ENCODE results near the gene ZNF18. TPM values are rescaled to one million over a fixed set of nuclear protein-coding genes. Genes with fewer than 3 reads are reported as not detected.

ZNF18 gene, protein sequence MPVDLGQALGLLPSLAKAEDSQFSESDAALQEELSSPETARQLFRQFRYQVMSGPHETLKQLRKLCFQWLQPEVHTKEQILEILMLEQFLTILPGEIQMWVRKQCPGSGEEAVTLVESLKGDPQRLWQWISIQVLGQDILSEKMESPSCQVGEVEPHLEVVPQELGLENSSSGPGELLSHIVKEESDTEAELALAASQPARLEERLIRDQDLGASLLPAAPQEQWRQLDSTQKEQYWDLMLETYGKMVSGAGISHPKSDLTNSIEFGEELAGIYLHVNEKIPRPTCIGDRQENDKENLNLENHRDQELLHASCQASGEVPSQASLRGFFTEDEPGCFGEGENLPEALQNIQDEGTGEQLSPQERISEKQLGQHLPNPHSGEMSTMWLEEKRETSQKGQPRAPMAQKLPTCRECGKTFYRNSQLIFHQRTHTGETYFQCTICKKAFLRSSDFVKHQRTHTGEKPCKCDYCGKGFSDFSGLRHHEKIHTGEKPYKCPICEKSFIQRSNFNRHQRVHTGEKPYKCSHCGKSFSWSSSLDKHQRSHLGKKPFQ
- total RNA-seq (2022; extraction: Qiagen RNA extraction; ENCODE audit: low read depth): 4.0 to 5.7 TPM (median 4.9 TPM) in 5 replicates

DNA sequence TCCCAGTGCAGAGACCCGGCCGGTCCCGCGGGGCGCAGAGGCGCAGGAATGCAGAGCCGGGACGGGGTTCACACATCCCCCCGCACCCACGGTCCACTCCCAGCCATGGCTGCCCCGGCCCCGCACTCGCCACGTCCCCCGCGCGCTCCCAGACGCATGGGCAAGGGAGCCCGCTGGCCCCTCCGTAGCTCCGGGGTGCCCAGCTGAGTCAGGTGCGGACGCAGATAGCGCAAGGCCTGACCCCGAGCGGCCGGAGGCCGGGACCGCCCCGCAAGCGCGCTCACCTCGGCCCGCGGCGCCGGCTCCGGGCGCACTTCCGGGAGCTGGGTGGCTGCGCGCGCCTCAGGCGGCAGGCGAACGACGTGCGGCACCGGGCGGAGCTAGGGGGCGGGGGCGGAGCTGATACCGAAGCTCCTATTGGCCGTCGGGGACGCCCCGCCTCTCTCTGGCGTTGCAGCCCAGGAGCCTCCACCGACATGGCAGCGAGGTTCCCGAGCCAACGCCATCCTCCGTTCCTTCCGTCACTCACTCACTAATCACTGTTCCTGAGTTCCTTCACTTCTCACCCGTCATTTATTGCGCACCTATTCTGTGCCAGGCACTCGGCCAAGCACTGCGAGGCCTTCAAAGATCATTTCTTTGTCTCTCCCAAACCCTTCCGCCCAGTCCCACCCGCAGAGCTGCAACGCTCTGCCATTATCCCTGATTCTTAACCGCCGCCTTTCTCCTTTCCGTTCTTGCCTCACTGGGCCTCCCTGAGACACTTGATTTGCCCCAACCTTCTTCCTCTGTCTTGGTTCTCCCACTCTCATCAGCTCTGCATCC lies at the start of gene ZNF18:
TSS of gene ZNF18 (minus strand) at position 329 of the 825 bp plus-strand sequence. CDS start 4,646 bp downstream, outside the sequence.

DNA sequence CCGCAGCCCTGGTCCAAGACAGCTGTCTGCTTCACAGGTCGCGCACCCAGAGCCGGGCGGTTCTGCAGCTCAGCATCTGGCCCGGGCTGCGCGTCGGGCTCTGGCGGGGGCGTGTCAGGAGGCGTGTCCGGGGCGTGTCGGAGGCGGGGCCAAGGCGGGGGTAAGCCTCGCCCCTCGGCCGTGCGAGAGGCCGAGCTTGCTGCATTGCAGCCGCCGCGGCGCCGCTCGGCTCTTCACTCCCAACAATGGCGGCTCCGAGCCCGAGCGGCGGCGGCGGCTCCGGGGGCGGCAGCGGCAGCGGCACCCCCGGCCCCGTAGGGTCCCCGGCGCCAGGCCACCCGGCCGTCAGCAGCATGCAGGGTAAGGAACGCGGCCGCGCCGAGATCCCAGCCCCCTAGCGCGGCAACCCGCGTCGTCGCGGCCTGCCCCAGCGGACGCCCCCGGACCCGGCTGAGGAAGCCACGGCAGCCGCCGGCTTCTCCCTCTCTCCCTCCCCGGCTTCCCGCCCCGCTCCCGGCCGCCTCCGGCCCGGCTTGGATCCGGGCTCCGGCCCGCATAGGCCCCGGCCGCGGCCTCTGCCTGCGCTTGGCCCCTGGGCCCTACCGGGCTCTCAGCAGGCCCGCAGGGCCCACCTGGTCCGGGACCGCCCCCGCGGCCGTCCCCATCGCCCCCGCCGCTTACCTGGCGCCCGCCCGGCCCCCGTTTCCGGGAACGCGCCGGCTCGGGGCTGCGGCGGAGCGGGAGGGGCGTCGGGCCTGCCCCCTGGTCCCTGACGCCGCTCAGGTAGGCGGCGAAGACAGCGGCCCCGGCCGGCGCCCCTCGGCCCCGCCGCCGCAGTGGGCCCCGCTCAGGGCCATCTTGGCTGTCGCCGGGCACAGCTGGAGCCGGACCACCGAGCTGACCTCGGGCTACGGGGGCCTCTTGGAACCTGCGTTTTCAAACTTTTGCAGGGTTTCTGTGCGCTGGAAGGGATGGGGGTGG lies 23.7 kb upstream of the ZNF18 start, which contains the start of gene MAP2K4:
TSS of gene MAP2K4 (plus strand) at position 236 of the 981 bp plus-strand sequence. CDS start at position 246, 10 bp downstream.

Other genes with a start within 250 kb of the ZNF18 start
- gene MAP2K4, start 23.4 kb upstream of the ZNF18 start, total RNA-seq (2022; extraction: Qiagen RNA extraction; ENCODE audit: low read depth): 31.3 to 36.3 TPM (median 33.3 TPM) in 5 replicates